ENCODE results near the gene MED1.

DNA sequence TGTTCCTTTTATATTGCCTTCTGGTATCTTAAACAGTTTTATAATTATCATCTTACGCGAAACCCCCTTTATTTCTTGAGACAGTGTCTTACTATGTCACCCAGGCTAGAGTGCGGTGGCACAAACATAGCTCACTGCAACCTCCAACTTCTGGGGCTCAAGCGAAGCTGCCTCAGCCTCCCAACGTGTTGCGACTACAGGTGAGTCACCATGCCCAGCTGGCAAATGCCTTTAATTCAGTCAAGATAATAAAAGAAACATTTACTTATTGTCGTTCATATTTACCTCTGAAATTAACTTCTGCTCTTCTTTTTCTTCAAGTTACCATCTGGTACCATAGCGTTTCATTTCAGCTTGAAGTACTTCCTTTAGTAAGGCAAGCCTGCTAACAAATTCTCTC is 93.6 kb downstream of the MED1 start:
- TF ChIP-seq POLR2AphosphoS5 (IDR thresholded peaks at IDR 0.05; ENCODE audit: low read depth, low read length) (no peak), CTCF (IDR thresholded peaks at IDR 0.05) (no peak), TCF7L2 (IDR thresholded peaks at IDR 0.05; ENCODE audit: low read depth, low read length) (no peak)
- TF ChIP-seq, protein P1, sequence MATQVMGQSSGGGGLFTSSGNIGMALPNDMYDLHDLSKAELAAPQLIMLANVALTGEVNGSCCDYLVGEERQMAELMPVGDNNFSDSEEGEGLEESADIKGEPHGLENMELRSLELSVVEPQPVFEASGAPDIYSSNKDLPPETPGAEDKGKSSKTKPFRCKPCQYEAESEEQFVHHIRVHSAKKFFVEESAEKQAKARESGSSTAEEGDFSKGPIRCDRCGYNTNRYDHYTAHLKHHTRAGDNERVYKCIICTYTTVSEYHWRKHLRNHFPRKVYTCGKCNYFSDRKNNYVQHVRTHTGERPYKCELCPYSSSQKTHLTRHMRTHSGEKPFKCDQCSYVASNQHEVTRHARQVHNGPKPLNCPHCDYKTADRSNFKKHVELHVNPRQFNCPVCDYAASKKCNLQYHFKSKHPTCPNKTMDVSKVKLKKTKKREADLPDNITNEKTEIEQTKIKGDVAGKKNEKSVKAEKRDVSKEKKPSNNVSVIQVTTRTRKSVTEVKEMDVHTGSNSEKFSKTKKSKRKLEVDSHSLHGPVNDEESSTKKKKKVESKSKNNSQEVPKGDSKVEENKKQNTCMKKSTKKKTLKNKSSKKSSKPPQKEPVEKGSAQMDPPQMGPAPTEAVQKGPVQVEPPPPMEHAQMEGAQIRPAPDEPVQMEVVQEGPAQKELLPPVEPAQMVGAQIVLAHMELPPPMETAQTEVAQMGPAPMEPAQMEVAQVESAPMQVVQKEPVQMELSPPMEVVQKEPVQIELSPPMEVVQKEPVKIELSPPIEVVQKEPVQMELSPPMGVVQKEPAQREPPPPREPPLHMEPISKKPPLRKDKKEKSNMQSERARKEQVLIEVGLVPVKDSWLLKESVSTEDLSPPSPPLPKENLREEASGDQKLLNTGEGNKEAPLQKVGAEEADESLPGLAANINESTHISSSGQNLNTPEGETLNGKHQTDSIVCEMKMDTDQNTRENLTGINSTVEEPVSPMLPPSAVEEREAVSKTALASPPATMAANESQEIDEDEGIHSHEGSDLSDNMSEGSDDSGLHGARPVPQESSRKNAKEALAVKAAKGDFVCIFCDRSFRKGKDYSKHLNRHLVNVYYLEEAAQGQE (IDR thresholded peaks at IDR 0.05; ENCODE audit: insufficient read depth in 1 of 2, low read depth in 2 of 2, low read length in 1 of 2) = no peak

Measured in Panc1 (cell line).